ENCODE measurements around the gene KRT74.

KRT74 gene
- total RNA-seq = 0 to 0.22 (median 0) reads per million in 3 experiments

DNA sequence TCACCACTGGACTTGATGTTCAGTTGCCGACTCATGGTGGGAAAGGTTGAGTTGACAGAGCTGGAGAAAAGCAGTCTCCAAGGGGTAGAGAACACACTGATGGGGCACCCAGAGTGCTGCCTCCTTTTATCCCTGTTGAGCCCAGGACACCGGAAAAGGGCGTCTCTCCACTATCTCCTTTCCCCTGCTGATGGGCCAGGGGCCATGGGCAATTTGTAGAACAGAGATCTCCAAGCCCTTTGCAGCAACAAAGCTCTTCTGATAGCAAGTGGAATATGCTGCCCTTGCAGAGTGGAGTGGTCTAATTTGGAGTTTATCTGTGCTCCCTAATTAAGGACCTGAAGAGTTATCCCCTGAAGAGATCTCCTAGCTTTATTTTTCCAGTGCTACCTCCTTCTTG lies at the start of gene KRT74:
Gene KRT74 (minus strand): TSS at position 101 of the 400 bp plus-strand sequence. CDS start 66 bp downstream, at position 35.
- DNase-seq = no peak

DNA sequence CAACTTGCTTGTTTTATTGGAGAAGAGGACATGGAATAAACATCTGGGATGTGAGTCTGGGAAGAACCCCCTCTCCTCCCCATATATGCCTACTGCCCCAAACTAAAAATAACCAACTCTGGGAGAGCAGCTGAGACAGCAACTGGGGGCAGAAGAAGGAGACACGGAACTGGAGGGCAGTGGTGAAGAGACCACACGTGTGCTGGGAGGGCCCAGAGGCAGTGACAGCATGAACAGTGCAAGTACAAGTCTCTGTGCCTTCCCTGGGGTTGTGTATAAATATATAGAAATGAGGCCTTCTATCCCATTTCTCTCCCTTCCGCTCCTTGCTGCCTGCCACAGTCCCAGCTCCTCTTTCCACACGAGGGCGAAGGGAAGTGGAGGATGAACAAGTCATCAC lies 48.7 kb upstream of the KRT74 start:
- DNase-seq = no peak

GRCh38 chr12:52618866-52619265 lies 45.2 kb upstream of the KRT74 start:
- DNase-seq = no peak

DNA sequence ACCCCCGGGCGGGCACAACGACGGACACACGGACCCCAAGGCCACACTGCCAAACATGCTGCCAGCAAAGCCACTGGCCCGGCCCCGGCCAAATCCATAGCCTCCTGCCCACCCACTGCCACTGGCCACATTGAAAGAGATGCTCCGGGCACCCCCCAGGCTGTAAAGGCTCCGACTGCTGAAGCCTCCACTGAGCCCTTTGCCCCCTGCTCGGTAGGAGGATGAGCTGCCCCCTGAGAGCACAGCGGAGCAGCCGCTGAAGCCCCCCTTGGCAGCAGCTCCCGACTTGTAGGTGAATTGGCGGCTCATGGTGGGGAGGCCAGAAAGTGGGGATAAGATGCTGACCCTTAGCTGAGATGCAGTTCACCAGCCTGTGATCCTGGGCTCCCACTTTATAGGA lies 44.6 kb upstream of the KRT74 start, which contains the start of gene KRT73:
Gene KRT73 (minus strand): TSS at position 344 of the 400 bp plus-strand sequence. CDS start 35 bp downstream, at position 309.
- no peak for DNase-seq

GRCh38 chr12:52617403-52617785 lies 43.8 kb upstream of the KRT74 start:
- DNase-seq = no peak

GRCh38 chr12:52616680-52617402 lies 43.2 kb upstream of the KRT74 start:
- DNase-seq = no peak

- no peak for DNase-seq
These were observed 42.3 kb upstream of the KRT74 start for GRCh38 chr12:52615912-52616311.

GRCh38 chr12:52615208-52615868 lies 41.7 kb upstream of the KRT74 start:
- DNase-seq = no peak

DNA sequence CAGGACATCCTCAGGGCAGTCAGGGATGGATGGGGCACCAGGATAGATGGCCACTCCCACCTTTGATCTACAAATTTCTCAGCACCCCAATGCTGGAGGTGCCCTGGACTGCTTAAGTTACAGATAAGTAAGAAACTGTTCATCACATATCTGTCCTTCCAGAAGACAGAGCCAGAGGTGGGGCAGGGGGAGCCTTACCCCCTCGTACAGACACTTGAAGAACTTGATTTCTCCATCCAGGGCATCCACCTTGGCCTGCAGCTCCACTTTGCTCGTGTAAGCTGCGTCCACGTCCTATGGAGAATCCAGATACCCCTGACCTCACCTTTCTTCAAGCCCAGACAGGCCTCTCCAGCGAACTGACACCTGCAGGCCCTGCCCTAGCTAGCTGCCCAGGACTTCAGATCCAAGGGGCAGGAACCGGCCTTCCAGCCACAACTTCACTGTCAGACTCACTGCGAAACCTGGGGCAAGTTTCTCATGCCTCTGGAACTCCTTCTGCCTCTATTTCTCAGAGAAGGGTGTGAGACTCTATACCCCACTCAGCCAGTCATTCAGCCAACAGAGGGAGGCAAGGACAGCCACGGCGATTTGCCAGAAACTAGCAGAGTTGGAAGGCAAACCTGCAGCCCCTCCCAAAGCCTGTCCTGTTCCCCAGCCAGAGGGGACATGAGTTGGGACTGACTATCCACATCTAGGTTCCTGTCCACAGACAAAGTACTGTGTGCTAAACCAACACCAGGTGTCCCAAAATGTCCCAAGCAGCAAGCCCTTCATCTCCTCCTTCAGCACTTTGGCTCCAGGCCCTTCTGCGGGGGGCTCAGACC lies 41.0 kb upstream of the KRT74 start:
- no peak for DNase-seq

GRCh38 chr12:52613384-52614030 lies 39.9 kb upstream of the KRT74 start:
- DNase-seq = no peak

GRCh38 chr12:52612431-52613383 lies 39.1 kb upstream of the KRT74 start:
- no peak for DNase-seq

- DNase-seq = no peak
These were observed 37.4 kb upstream of the KRT74 start for GRCh38 chr12:52611080-52611468.

- no peak for DNase-seq
These were observed 35.4 kb upstream of the KRT74 start for GRCh38 chr12:52608826-52609630.

GRCh38 chr12:52608161-52608560 lies 34.5 kb upstream of the KRT74 start:
- no peak for DNase-seq

GRCh38 chr12:52607314-52607713 lies 33.7 kb upstream of the KRT74 start:
- DNase-seq = no peak

GRCh38 chr12:52606581-52607218 lies 33.1 kb upstream of the KRT74 start:
- DNase-seq = no peak

DNA sequence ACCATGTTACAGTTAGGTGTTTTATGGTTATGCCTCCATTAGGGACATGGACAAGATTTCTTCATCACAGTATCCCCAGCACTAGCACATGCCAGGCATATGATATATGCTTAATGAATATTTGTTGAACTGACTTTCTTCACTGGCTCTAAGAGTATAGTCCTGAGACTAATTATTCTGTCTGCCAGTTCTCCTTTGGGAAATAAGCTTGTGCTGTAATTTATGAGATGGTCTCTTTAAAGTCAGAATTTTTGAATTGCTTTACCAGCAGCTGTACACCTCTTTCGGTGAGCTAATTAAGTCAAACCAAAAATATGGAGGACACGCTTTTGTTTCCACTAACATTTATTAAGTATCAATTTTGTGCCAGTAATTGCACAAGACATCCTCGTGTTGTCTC lies 32.5 kb upstream of the KRT74 start:
- DNase-seq = no peak

- no peak for DNase-seq
These were observed 31.9 kb upstream of the KRT74 start for GRCh38 chr12:52605542-52605941.

DNA sequence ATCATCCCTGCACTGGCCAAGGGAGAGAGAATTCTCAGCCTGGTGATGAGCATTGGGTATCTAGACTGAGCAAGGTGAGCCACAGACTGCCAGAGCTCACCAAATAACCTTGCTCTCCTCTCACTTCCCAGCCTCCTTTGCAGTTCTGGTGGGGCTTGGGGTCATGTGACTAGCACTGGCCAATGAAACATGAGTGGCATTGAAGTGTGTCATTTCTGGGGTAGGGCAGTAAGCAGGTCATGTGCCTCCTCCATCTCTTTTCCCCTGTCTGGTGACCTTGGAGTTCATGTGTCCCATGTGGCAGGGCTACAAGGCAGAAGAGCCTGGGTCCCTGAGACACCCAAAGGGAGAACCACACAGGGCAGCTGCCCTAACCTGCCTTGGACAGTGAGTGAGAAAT lies 31.2 kb upstream of the KRT74 start:
- no peak for DNase-seq

GRCh38 chr12:52603314-52603713 lies 29.7 kb upstream of the KRT74 start:
- DNase-seq = peak; percentile 23
